ENCODE data around the gene DENND1C.

The DENND1C gene

GRCh38 chr19:6518145-6518911 lies 36.7 kb upstream of the DENND1C start:
- Histone ChIP-seq H3K36me3 (ENCODE audit: control insufficient read depth, low read length) (peaks cover 3% of the 10 kb centered on the region; the same call in 1 of the 2 replicates), H3K79me2 (ENCODE audit: control insufficient read depth, low read length) (no peaks in the 10 kb centered on the region), H3F3A (ENCODE audit: control insufficient read depth, insufficient read depth) (peaks cover 36% of the 10 kb centered on the region), H3K4me3 (ENCODE audit: low read length) (peak overlapping the region; percentile 78), H3K4me1 (ENCODE audit: control insufficient read depth, low read length) (peaks cover 64% of the 10 kb centered on the region), H4K20me1 (ENCODE audit: control insufficient read depth, insufficient read depth, low read depth, low read length) (no peaks in the 10 kb centered on the region), H3K4me2 (ENCODE audit: low read length) (peak overlapping the region; percentile 91), H3K9me2 (replicated peaks; ENCODE audit: control insufficient read depth, low read length) (no peaks in the 10 kb centered on the region), H3K9me3 (ENCODE audit: control insufficient read depth, insufficient read depth, low read length) (no peaks in the 10 kb centered on the region), H3K27me3 (ENCODE audit: control insufficient read depth, low read length) (no peaks in the 10 kb centered on the region), H3K27ac (ENCODE audit: low read depth, low read length) (peak overlapping the region; percentile 60)
- TF ChIP-seq CTCF (IDR thresholded peaks at IDR 0.05; ENCODE audit: low read depth, low read length, poor library complexity, severe bottlenecking) (no peak), EZH2phosphoT487 (IDR thresholded peaks at IDR 0.05; ENCODE audit: borderline replicate concordance, low read length) (no peak)

- Histone ChIP-seq H3K4me1 (ENCODE audit: control insufficient read depth, low read length) (peaks cover 49% of the 10 kb centered on the region), H3K27me3 (ENCODE audit: control insufficient read depth, low read length) (no peaks in the 10 kb centered on the region), H3K9me3 (ENCODE audit: control insufficient read depth, insufficient read depth, low read length) (no peaks in the 10 kb centered on the region), H3F3A (ENCODE audit: control insufficient read depth, insufficient read depth) (peaks cover 22% of the 10 kb centered on the region), H3K36me3 (ENCODE audit: control insufficient read depth, low read length) (no peaks in the 10 kb centered on the region), H4K20me1 (ENCODE audit: control insufficient read depth, insufficient read depth, low read depth, low read length) (no peaks in the 10 kb centered on the region), H3K79me2 (ENCODE audit: control insufficient read depth, low read length) (no peaks in the 10 kb centered on the region), H3K9me2 (replicated peaks; ENCODE audit: control insufficient read depth, low read length) (no peaks in the 10 kb centered on the region), H3K4me2 (ENCODE audit: low read length) (peak overlapping the region; percentile 91), H3K27ac (ENCODE audit: low read depth, low read length) (peak overlapping the region; percentile 34), H3K4me3 (ENCODE audit: low read length) (peak overlapping the region; percentile 78)
- TF ChIP-seq CTCF (IDR thresholded peaks at IDR 0.05; ENCODE audit: low read depth, low read length, poor library complexity, severe bottlenecking) (peak; percentile 99), EZH2phosphoT487 (IDR thresholded peaks at IDR 0.05; ENCODE audit: borderline replicate concordance, low read length) (no peak)
These were observed 35.2 kb upstream of the DENND1C start for GRCh38 chr19:6516659-6517291.

GRCh38 chr19:6516018-6516658 lies 34.6 kb upstream of the DENND1C start:
- peak overlapping the region; percentile 78 for H3K4me3 ChIP-seq (ENCODE audit: low read length)
- H3K9me3 ChIP-seq (ENCODE audit: control insufficient read depth, insufficient read depth, low read length), result no peaks in the 10 kb centered on the region
- no peaks in the 10 kb centered on the region for H4K20me1 ChIP-seq (ENCODE audit: control insufficient read depth, insufficient read depth, low read depth, low read length)
- H3K36me3 ChIP-seq (ENCODE audit: control insufficient read depth, low read length), result no peaks in the 10 kb centered on the region
- H3F3A ChIP-seq (ENCODE audit: control insufficient read depth, insufficient read depth), result peaks cover 17% of the 10 kb centered on the region
- H3K27me3 ChIP-seq (ENCODE audit: control insufficient read depth, low read length), result no peaks in the 10 kb centered on the region
- H3K4me1 ChIP-seq (ENCODE audit: control insufficient read depth, low read length), result peaks cover 43% of the 10 kb centered on the region
- peak overlapping the region; percentile 91 for H3K4me2 ChIP-seq (ENCODE audit: low read length)
- H3K79me2 ChIP-seq (ENCODE audit: control insufficient read depth, low read length), result no peaks in the 10 kb centered on the region
- peak overlapping the region; percentile 34 for H3K27ac ChIP-seq (ENCODE audit: low read depth, low read length)
- no peak for TF ChIP-seq CTCF (IDR thresholded peaks at IDR 0.05; ENCODE audit: low read depth, low read length, poor library complexity, severe bottlenecking)
- TF ChIP-seq EZH2phosphoT487 (IDR thresholded peaks at IDR 0.05; ENCODE audit: borderline replicate concordance, low read length), result no peak
- no peaks in the 10 kb centered on the region for H3K9me2 ChIP-seq (replicated peaks; ENCODE audit: control insufficient read depth, low read length)

All from DOHH2 (cell line).